IPS-18a (cell line): ENCODE results near the gene TBC1D32.

Experiments used
- H3K27ac ChIP-seq: one replicate; pipeline ENCODE4 v1.5.1; 2013; ENCODE audit warnings: low read length
- H3K27me3 ChIP-seq: one replicate; pipeline ENCODE4 v1.6.1; 2013; ENCODE audit warnings: mild to moderate bottlenecking, low read length; ENCODE audit not compliant: control insufficient read depth, insufficient read depth
- H3K36me3 ChIP-seq: one replicate; pipeline ENCODE4 v1.6.1; 2013; ENCODE audit warnings: low read depth, low read length; ENCODE audit not compliant: control insufficient read depth
- H3K4me1 ChIP-seq: one replicate; pipeline ENCODE4 v1.6.1; 2013; ENCODE audit warnings: low read depth, low read length; ENCODE audit not compliant: control insufficient read depth
- H3K4me3 ChIP-seq: one replicate; pipeline ENCODE4 v1.5.1; 2013; ENCODE audit warnings: low read length
- H3K9ac ChIP-seq: one replicate; pipeline ENCODE4 v1.6.1; 2013; ENCODE audit warnings: mild to moderate bottlenecking, low read length, moderate library complexity
- H3K9me3 ChIP-seq: one replicate; pipeline ENCODE4 v1.6.1; 2013; ENCODE audit warnings: low read depth, low read length; ENCODE audit not compliant: control insufficient read depth

TBC1D32 gene

DNA sequence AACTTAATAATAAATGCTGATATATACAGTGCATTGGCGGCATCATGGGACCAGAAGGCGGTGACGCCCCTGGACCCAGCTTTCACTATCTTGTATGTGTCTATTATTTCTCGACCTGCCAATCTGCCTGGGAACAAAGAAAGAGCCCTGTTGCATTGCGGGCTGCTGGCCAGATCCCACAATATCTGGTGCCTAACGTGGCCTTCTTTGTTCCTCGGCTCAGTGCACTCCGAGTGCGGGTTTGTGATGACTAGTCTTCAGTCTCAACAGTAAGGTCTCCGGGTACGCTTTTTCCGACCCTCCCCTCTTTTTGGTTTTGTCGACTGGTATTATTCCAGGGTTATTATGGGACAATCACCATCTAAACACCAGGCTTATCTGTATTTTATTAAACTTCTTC, 291.5 kb downstream of the TBC1D32 start:
- no peak overlapping the region for H3K4me3 ChIP-seq
- no peaks in the 10 kb centered on the region for H3K4me1 ChIP-seq
- no peaks in the 10 kb centered on the region for H3K36me3 ChIP-seq
- no peaks in the 10 kb centered on the region for H3K27me3 ChIP-seq
- H3K9me3 ChIP-seq, result no peaks in the 10 kb centered on the region
- H3K27ac ChIP-seq, result no peak overlapping the region
- H3K9ac ChIP-seq, result no peak overlapping the region

DNA sequence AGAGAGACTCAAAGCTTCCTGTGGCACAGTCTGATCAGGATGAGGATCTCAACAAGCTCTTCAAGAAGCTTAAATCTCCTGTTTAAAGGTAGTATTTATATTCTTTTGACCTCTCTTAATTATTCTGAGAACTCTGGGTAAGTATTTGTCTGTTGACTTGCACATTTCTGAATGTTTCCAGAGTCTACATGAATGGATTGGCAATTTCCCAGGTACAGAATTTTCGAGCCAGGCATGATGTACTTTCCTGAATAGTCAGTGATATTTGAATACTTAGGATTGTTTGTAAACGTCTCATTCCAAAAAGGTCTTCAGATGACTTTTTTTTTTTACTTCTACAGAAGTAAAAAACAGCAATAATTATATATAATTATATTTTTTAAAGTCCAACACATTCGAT, 293.4 kb downstream of the TBC1D32 start:
- no peak overlapping the region for H3K4me3 ChIP-seq
- H3K9me3 ChIP-seq, result no peaks in the 10 kb centered on the region
- no peaks in the 10 kb centered on the region for H3K27me3 ChIP-seq
- no peaks in the 10 kb centered on the region for H3K36me3 ChIP-seq
- no peak overlapping the region for H3K27ac ChIP-seq
- no peak overlapping the region for H3K9ac ChIP-seq
- no peaks in the 10 kb centered on the region for H3K4me1 ChIP-seq

DNA sequence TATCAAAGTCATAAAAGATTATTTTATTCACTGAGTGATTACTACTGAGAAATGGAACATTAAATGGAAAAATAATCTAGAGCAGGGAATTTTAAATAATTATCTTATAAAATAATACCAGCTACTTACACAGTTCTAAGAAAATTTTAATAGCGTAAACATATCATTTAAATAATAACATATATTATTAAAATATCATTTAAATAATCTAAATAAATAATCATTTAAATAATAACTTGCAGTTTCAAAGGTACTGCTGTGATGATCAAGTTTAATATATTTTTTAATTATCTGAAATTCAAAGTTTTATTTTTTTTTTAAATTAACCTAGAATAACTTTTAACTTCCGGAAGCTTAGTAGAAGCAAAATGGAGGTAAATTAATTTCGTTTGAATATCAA, 301.2 kb downstream of the TBC1D32 start:
- Histone ChIP-seq H3K27me3 (no peaks in the 10 kb centered on the region), H3K4me3 (no peak overlapping the region), H3K36me3 (no peaks in the 10 kb centered on the region), H3K9ac (no peak overlapping the region), H3K9me3 (no peaks in the 10 kb centered on the region), H3K4me1 (no peaks in the 10 kb centered on the region), H3K27ac (no peak overlapping the region)

DNA sequence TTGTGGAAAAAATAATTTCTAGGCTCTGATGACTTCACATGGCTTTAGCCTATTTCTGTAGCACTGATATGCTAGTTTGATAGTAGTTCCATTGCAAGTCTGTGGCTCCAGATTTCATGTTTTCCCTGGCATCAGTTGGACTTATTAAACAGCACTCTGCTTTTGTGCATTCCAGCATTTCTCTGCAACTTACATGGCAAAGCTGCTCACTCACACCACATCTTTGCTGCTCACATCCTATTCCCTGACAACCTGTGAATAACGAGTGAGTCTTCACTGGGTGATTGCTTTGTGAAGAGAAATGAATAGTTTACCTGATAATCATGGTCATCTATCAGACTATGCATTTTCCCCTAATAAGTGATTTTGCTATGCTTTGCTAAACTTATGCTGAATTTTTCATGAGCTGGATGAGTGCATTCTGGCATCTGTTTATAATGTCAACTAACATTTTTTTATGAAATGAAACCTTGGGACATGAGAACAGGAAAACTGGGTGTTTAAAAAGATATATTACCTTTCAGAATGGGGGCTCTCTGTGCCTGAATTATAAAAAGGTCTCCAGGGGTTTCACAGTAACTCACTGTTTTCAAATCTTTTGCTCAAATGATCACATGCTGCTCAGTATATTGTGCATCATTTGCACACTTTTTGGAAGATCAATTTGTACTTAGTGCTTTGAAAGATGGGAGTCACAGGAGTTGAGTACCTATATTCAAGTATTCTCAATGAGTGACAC, 301.8 kb downstream of the TBC1D32 start:
- H3K4me1 ChIP-seq, result no peaks in the 10 kb centered on the region
- no peak overlapping the region for H3K4me3 ChIP-seq
- no peaks in the 10 kb centered on the region for H3K36me3 ChIP-seq
- H3K27me3 ChIP-seq, result no peaks in the 10 kb centered on the region
- H3K9me3 ChIP-seq, result no peaks in the 10 kb centered on the region
- no peak overlapping the region for H3K27ac ChIP-seq
- H3K9ac ChIP-seq, result no peak overlapping the region
